DMS79 (cell line): ENCODE data around the gene ANO3.
"Not testable (repeated sequence)": the region's sequence is repeated elsewhere in the genome, so short reads cannot be mapped to it uniquely, and the experiment has no call there.

ENCODE experiments used
- DNase-seq: peaks from one replicate; lab custom pipeline; 2025; lab: John Stamatoyannopoulos, UW

Gene ANO3

DNA sequence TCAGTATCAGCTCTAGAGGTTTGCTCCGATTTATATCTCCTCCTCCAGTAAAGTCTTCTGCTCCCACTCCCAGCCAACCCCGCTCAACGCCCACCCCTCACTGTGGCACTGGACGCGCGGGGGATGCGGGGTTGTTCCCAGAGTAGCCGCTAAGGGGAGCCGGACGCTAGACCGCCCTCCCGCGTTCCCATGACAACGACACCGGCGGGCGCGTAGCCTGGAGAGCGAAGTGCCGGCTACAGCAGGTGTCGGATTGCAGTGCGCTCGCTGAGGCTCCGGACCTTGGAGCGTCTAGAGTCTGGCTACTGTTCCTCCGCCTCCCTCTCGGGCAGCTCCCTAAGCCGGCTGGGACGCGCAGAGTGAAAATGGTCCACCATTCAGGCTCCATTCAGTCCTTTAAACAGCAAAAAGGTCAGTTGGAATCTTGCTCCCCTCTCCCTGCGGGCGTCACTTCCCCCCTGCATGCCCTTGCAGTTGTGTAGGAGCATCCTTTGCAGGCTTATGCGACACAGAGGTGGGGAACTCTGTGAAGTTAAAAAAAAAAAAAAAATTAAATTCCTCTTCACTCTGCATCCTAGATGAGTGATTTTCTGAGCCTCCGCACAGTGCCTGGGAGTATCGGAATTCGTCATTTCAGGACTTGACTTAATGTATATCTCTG lies at the start of gene ANO3:
ANO3 (plus strand) TSS at position 220 of the 661 bp plus-strand sequence; CDS start at position 366, 146 bp downstream.
- DNase-seq: peak; percentile 75

DNA sequence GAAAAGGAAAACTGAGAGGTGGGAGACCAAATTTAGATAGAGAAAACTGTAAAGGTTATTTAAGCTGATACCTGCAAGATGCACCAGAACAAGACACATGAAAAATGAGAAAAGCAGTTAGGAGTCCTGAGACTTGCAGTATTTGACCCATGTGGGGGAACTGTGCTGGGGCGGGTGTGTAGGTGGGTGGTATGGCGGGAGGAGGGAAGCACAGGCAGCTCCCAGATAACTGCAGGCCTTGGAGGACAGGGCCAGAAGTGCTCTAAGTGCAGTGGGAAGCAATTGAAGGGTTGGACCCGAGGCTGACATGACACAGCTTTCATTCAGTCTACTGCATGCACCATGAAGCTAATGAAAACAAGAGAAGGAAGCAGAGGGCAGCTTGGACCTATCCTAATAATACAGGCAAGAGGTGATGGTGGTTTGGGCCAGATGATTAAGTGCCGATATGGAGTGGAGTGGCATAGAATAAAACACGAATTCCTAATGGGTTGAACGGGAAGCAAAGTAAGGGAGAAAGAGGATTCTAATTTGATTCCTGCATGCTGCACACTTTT lies 48.0 kb upstream of the ANO3 start:
- no peak for DNase-seq

DNA sequence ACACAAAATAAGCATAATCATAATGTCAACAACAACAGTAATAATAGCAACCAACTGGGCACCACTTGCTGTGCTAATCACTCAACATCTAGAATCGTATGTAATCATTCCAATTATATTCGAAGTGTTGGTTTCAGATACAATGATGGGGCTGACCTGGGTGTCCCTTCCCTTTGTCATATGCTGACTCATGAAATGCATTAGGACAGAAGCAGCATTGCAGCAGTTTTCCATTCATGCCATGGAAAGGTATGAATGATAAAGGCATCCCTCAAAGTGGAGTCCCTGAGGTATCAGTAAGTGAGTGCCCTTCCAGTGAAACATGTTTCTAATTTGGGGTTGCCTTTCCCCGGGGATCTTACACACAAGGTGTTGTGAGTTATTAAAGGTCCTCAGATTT lies 46.3 kb upstream of the ANO3 start:
- DNase-seq: no peak

DNA sequence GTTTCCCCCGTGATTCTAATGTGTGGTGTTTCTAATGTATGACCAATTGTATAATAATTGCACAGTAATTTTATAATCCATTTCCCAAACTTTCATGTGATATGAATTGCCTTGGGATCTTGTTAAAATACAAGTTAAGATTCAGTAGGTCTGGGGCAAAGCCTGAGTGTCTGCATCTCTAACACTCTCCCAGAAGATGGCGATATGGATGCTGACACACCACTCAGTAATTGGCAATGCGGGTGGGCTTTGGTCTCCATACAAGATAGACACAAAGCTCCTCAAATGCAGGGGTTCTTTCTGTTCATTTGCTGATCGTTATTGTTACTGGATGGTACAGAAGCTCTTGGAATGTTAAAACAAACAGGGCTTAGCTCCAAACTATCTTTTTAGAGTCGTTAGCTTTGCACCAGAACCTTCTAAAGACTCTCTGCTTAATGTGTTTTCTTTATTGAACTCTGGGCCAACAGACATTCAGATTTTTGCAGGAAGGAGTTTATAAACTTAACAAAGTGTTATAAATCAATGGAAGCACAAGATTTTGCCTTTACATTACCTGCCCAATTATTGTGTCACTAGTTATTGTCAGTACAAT lies 45.4 kb upstream of the ANO3 start:
- DNase-seq: no peak

DNA sequence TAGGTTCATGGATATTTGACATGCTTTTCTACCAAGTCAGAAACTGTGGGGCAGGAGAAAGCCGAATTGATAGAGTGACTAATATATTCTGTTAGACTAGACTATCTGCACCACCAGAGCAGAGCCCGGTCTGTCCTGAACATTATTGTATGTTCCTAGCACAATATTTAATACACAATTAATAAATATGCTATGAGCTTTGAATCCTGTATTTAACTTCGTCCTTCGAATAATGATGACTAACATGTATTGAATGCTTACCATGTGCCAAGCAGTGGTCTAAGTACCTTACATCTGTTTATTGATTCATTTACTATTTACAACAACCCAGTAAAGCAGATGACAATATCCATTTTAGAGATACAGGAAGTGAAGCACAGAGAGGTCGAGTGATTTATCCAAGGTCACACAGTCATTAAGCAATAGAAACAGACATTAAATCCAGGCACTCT lies 44.8 kb upstream of the ANO3 start:
- no peak for DNase-seq

DNA sequence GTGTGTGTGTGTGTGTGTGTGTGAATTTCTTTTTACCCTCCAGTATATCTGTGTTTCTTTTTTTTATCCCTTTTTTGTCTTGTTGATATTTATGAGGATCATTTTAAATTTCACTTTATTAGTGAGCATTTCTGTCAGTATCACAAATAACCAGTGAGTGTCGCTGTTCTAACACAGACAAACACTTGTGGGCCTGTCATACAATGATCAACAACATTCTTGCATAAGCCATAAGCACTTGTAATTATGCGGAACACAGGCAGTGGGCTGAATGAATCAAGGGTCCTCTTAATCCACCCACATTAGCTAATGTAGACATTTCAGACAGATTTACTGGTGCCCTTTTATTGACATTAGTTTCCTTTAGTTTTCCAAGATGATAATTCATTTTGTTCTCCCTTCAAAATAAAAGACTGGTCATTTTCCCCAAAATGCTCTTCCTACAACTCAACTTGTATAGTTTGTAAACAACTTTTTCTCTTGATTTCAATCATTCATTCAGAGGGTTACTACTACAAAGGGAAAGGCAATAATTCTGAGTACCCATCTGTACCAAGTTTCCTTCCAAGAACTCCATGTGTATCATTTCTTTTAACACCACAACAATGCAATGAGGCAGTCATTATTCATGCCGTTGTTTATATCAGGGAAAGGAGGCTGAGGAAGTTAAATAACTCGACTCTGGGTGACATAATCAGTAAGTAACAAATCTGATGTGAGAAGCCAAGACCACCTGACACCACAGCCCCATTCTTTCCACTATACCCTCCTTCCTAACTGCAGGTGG lies 34.5 kb upstream of the ANO3 start:
- peak; percentile 71 for DNase-seq

DNA sequence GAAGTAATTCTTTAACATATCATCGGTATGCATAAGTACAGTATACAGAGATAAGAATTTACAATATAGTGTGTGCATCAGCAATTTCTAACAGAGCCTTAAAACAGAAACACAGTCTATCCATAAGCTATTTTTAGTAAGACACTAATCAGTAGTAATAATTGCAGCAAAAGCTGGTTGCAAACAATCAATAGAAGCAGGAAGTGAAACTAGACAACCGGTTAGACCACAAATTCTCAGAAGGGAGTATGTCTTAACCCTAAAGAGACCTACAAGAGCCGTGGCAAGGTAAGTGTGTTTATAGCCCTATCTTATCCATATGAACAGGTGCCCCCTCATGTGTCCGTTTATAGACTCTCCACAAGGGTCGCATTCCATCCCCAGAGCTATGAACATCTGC lies 15.6 kb upstream of the ANO3 start:
- not testable (repeated sequence) for DNase-seq

DNA sequence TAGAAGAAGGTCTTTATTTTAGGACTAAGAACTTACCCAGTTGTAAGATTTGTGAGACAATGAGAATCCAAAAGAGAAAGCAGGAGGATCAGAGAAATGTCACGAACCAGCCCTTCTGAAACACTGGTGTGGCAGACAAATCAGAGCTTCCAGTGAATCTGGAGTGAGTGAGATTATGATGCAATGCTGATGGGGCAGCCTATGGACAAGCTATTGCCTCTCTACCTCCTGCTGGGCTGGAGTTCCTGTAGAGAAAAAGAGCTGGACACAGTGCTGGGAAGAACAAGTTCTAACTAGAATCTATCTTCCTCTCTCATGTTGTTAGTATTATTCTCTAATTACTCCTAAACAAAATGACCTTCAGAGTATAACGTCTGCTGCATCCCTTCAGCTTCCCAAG lies 12.0 kb upstream of the ANO3 start:
- no peak for DNase-seq

DNA sequence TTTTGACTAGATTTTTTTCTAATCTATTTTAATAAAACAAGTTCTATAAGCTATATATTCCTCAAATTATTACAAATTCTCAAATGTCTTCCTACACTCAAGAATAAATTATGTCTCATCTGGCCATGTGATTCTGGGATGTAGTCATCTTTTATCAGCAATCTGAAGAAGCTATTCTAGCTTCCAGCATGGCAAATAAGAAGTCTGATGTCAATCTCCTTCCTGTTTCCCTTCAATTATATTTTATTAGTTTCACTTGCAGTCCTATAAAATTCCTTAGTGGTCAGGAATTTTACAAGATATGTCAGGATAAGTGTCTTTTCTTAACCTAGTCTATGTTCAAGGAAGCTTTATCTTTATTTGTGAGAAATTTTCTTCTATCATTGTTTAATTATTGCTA lies 10.4 kb upstream of the ANO3 start:
- no peak for DNase-seq

DNA sequence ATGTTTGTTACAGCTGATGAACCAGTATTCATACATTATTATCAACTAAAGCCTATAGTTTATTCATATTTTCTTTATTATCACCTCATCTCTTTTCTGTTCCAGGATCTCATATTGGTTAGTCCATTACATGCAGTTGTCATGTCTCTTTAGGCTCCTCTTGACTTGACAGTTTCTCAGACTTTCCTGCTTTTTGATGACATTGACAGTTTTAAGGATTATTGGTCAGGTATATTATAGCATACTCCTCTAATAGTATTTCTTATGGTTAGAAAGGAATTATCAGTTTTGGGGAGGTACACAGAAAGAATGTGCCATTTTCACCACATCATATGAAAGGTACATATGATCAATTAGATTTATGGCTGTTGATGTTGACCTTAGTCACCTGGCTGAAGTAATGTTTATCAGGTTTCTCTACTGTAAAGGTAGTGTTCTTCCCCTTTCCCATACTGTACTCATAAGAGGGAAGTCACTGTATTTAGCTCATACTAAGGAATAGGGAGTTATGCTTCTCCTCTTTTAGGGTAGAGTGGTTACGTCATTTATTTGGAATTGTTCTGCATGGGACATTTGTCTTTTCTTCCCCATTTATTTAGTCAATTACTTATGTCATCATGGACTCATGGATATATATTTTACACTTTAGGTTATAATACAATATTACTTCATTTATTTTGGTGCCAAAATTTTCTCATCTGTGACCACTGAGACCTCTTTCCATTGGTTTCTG lies 9.4 kb upstream of the ANO3 start:
- no peak for DNase-seq

DNA sequence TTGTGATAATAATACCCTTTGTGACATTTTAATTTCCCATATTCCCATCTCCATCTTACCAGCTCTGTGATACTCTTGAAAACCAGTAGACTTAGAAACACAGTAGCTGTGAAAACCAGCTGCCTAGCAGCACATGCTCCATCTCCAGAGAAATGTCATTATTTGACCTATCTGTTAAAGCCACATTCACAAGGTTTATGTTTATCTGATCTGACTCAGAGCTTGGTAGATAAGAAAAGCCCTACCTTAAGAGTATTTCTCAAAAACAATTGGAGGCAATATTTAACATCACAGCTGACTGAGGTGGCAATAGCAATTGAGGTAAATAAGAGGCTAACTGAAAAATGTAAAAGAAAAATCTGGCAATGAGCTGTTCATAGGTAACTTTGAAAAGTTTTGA lies 8.1 kb upstream of the ANO3 start:
- no peak for DNase-seq

DNA sequence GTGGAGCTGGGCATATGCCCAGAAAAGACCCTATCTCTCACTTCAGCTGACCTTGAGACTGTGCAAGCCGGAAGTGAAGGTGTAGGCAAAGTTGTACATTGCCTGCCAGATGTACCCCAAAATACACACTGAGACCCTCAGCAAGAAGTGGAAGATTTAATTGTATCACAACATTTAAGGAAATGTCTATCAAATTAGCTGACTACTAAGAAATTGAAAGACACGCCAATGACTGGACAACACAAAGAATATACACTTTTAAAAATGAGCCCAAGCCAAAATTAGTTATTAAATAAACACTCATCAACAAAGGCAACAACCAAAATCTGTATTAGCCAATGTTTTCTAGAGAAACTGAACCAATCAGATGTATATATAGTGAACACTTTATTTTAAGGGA lies 7.7 kb upstream of the ANO3 start:
- no peak for DNase-seq

DNA sequence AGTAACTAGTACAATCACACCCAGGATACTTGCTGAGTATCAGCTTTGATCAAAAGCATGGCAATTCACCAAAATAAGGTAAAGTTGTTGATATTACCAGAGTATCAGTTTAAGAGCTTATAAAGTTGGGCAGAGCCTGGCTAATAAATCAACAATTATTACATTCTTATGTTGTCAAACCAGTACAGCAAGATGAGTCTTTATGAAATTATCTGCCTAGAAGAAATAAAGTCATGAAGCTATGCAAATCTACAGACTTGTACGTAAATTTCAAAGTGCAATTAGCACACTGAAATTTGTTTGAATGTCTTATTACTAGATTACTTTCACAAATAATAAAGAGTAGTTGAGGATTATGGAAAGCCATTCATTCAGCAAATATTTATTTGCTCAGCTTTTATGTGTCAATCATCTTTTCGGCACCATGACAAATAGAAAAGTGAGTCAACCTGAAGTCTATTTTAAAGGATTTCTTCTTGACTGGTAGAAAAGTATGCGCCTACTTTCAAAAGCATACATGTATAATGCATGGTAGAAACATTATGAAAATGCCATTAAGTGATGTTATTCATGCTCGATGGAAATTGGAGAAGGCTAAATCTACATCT lies 5.0 kb upstream of the ANO3 start:
- DNase-seq: no peak

DNA sequence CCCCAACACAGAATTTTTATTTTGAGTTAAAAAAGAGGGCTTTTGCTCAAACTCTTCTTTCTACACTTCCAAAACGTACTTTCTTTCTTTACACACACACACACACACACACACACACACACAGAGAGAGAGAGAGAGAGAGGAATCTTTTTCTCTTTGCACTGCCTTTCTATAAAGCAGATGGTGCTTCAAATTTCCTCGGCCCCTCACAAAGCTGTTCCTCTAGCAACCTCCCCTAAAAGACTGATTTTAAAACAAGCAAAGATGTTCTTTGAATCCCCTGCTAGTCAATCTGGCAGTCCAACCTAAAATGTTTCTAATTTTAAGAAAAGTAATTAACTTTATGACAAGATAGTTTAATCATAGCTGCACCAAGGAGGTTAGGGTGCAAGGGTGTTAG lies 2.7 kb upstream of the ANO3 start:
- no peak for DNase-seq

DNA sequence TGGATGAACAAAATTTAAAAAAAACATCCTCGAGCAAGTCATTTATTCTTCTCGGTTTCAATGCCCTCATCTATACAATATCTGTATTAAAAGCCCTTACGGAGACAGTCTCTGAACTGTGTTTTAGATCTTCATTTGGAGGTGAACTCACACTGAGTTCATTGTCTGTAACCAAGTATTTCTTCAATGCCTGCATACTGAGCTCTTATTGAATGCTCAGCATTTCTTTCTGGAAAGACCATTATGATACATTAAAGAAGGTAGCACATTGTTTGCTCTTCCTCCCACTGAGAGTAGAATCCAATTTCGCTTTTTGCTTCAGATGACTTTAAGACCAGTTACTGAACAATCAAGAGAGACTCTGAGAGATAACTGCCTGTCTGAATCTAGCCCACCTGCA lies 1.7 kb upstream of the ANO3 start:
- DNase-seq: no peak

DNA sequence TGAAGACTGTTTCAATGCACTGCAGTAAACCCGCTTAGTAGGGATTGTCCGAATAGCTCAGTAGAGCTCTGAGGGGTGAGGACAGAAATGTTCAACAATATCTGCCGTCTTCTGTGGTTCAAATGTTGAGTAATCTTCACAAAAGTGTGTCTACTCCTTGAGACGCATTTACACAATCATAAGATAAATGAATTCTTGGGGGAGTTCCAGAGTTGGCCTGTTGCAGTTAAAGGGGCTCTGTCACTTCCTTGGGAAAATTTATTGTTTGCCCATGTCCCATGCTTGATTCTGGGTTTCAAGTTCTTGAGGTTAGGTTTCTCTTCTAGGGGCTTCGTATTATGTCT lies 614 bp downstream of the ANO3 start:
- DNase-seq: no peak

DNA sequence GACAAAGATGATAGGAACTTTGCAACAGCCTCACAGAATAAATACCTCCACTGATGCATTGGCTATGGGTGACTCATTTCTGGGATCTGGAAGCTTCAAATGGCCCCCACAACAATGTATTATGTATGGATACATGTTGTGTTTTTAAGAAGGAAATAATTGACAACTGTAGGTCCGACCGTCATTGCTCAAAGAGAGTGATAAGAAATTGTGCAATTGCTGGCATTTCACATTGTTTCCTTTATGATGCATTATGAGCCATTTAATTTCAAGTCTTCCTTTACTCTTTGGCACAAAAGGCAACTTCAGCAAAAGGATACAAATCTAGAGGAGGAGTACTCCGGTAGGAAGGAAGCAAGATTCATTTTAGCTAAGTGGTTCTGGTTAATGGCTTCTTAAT lies 2.0 kb downstream of the ANO3 start:
- DNase-seq: no peak

DNA sequence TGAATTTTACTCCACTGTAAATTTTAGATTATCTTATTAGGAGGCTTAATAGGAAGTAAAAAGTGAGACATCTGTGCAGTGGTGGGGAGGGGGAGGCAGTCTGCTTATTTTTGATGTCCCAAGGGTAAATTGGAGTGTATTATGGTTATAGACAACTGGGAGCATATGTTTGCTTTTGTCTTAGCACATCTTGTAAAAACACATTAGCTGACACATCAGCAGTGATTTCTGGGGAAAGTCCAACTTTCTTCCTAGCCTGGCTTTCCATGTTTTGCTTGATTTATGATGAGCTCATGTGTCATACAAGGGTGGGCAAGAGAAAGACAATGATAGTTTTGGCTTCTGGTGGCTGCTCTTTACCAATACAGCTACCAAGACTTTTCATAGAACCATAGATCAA lies 4.0 kb downstream of the ANO3 start:
- no peak for DNase-seq

DNA sequence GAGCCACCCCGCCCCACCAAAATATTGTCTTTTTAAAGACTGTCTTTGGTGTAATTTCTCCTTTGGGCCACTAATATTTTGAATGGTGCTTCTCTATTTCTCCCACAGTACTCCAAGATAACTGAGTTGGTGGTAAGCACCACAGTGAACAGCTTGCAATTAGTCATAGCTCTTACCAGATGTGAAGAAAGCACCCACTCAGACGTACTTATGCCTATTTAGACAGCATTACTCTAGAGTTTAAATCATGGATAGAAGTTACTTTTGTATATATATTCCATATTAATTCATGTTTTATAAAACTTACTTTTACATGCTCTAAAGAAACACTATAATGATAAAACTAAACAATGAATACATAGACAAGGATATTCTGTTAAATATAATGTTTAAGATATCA lies 12.7 kb downstream of the ANO3 start:
- no peak for DNase-seq

DNA sequence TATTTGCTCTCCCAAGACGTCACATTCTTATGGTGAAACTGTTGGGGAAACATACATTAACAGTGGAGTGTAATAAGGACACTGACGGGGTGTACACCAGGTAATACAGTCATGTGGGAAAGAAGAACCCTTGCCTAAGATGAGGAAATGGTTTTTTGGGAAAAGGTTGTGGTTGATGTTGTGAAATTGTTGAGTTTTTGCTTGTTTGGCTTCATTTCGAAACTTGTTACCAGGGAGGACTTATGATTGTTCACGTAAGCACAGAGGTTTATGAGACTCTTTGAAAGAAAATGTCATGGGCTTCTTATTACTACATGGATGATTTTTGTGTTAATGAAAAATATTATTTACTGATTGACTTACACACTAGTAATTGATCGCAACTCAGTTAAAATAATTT lies 16.8 kb downstream of the ANO3 start:
- DNase-seq: no peak

DNA sequence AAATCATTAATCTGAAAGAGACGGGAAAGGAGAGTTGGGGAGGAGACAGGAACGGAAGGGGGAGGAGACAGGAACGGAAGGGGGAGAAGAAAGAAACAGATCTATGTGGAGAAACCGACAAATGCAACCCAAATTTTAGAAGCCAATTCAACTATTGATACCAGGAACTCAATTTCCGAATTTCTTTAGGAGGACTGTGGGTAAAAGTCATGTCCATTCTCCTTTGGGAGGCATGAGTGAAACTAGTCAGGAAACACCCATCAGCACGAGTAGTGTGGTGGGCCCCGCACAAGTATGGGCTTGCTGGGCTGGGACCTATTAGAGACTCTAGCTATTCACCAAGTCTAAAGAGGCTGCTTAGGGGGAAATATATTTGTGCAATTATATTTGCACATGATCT lies 18.1 kb downstream of the ANO3 start:
- no peak for DNase-seq

DNA sequence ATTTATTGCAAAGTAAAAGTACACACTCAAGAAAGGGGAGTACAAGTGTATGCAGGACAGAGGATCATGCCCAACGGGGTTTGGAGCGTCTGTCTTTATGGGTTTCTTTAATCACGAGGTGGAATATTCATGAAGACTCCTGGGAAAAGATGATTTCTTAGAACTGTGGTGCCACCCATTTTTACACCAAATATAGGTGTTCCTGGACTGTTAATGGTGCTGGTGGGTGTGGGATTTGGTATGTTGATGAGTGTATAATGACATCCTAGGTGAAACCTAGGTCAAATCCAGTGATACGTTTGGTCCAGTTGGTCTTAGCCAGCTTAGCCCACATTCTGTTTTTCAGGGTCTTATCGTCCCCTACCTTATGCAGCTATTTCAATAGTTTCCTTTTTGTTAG lies 21.1 kb downstream of the ANO3 start:
- DNase-seq: no peak
